Muscle layer of duodenum (tissue), 2 donors: ENCODE results near the gene TCF7L1.
"Not testable (repeated sequence)": the region's sequence is repeated elsewhere in the genome, so short reads cannot be mapped to it uniquely, and the experiment has no call there.

Experiments used
- H3K27ac ChIP-seq: one replicate; pipeline ENCODE4 v1.7.0; 2013; ENCODE audit warnings: mild to moderate bottlenecking, low read length
- H3K27me3 ChIP-seq: one replicate; pipeline ENCODE4 v1.7.0; 2013; ENCODE audit warnings: low read depth, mild to moderate bottlenecking, control low read depth, low read length
- H3K36me3 ChIP-seq, 2 donors: one replicate each; pipeline ENCODE4 v1.7.0; 2013; ENCODE audit warnings: low read length in 2 of 2, control low read depth in 1 of 2, mild to moderate bottlenecking in 1 of 2; ENCODE audit not compliant: insufficient read depth in 2 of 2, control insufficient read depth in 1 of 2
- H3K4me1 ChIP-seq, 2 donors: one replicate each; pipeline ENCODE4 v1.7.0; 2013; ENCODE audit warnings: low read length in 2 of 2, mild to moderate bottlenecking in 2 of 2, control low read depth in 1 of 2, moderate library complexity in 1 of 2; ENCODE audit not compliant: insufficient read depth in 2 of 2, control insufficient read depth in 1 of 2
- H3K4me3 ChIP-seq, 2 donors: one replicate each; pipeline ENCODE4 v1.7.0; 2013; ENCODE audit warnings: low read length in 2 of 2, low read depth in 1 of 2, mild to moderate bottlenecking in 1 of 2
- H3K9me3 ChIP-seq, 2 donors: one replicate each; pipeline ENCODE4 v1.7.0; 2013; ENCODE audit warnings: low read length in 2 of 2, control low read depth in 1 of 2, mild to moderate bottlenecking in 1 of 2; ENCODE audit not compliant: control insufficient read depth in 1 of 2
- donor health status: healthy.

Gene TCF7L1

GRCh38 chr2:85111819-85112281 lies 21.3 kb upstream of the TCF7L1 start:
- no peaks in the 10 kb centered on the region for H3K27me3 ChIP-seq

DNA sequence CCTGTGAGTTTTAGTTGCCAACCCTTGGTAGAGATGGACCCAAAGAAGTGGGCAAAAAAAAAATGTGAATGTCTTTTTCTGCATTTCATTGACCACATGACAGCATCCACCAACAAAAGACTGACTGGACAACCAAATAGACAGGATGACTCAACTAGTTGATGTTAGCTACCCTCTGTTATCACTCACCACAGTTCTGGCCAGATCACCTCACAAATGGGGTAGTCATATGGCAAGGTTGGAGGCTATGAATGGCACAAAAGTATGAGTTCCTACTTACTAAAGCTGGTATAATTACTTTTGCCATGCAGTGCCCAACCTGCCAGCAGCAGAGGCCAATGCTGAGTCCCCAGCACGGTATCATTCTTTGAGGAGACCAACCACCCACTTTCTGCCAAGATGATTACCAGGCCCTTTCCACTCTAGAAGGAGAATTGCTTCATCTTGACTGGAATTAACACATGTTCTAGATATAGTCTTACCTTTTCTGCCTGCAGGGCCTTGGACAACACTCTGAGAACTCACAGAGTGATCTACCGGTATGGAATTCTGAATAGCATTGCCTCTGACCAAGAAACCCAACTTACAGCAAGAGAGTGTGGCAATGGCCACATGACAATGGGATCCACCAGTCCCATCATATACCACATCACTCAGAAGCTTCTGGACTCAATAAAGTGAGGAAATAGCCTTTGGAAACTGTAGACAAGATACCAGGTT lies 20.1 kb upstream of the TCF7L1 start:
- Histone ChIP-seq H3K9me3 (no peaks in the 10 kb centered on the region), H3K27ac (no peak overlapping the region), H3K4me3 (no peak overlapping the region), H3K27me3 (no peaks in the 10 kb centered on the region), H3K4me1 (no peaks in the 10 kb centered on the region), H3K36me3 (no peaks in the 10 kb centered on the region)

More at GRCh38 chr2:85111819-85112281, 21.3 kb upstream of the TCF7L1 start:
- Histone ChIP-seq H3K36me3 (no peaks in the 10 kb centered on the region), H3K9me3 (no peaks in the 10 kb centered on the region), H3K4me3 (no peak overlapping the region), H3K4me1 (no peaks in the 10 kb centered on the region), H3K27ac (no peak overlapping the region)

DNA sequence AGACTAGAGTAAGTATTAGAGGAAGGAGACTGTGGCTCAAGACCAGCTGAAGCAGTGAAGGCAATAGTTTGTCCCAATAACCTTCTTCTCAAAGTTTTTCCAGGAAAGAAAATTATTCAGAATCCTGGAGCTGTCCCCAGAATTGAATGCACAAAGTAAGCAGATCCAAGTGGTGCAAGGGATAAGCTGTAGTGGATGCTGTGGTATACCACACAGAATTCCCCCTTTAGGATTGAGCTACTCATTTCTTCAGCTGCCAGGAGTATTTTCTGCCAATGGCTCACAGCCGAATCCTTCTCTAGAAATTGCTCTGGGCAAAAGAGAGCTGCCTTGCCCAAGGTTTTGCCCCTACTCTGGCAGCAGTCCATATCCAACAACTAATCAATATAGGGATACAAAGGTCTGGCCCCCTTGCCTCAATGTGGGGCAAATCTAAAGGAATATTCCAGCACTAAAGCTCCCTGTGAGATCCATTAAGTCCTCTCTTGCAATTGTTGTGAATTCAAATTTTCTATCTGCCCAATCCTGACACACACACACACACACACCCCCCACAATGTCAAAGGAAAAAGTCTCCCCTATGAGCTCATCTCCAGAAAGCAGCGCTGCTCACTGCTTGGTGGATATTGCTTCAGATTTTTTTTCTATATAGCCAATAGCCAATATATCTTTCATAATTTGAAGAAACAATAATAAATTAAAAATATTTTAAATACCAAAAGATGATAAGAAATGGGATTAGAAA lies 18.4 kb upstream of the TCF7L1 start:
- H3K36me3 ChIP-seq: no peaks in the 10 kb centered on the region
- H3K27ac ChIP-seq: no peak overlapping the region
- H3K9me3 ChIP-seq: no peaks in the 10 kb centered on the region
- no peak overlapping the region for H3K4me3 ChIP-seq
- no peaks in the 10 kb centered on the region for H3K4me1 ChIP-seq
- no peaks in the 10 kb centered on the region for H3K27me3 ChIP-seq

GRCh38 chr2:85116207-85116606 lies 17.0 kb upstream of the TCF7L1 start:
- Histone ChIP-seq H3K4me1 (no peaks in the 10 kb centered on the region), H3K9me3 (no peaks in the 10 kb centered on the region), H3K27me3 (no peaks in the 10 kb centered on the region), H3K36me3 (no peaks in the 10 kb centered on the region), H3K27ac (no peak overlapping the region), H3K4me3 (no peak overlapping the region)

- Histone ChIP-seq H3K4me1 (no peaks in the 10 kb centered on the region), H3K4me3 (no peak overlapping the region), H3K9me3 (no peaks in the 10 kb centered on the region), H3K27me3 (no peaks in the 10 kb centered on the region), H3K36me3 (no peaks in the 10 kb centered on the region), H3K27ac (no peak overlapping the region)
Observed at GRCh38 chr2:85119900-85120299, 13.3 kb upstream of the TCF7L1 start.

- H3K4me1 ChIP-seq: no peaks in the 10 kb centered on the region
Observed at GRCh38 chr2:85120363-85120762, 12.8 kb upstream of the TCF7L1 start.

DNA sequence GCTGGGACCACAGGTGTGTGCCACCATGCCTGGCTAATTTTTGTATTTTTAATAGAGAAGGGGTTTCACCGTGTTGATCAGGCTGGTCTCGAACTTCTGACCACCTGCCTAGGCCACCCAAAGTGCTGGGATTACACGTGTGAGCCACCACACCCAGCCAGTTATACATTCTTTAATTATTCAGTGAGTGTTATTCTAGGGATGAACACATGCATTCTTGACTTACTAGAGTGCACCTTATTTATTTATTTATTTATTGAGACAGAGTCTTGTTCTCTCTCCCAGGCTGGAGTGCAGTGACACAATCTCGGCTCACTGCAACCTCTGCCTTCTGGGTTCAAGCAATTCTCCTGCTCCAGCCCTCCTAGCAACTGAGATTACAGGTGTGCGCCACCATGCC lies 6.7 kb upstream of the TCF7L1 start:
- H3K4me3 ChIP-seq, H3K4me1 ChIP-seq, H3K27me3 ChIP-seq, H3K36me3 ChIP-seq, H3K9me3 ChIP-seq, H3K27ac ChIP-seq: not testable (repeated sequence)

More at GRCh38 chr2:85120363-85120762, 12.8 kb upstream of the TCF7L1 start:
- Histone ChIP-seq H3K27ac (no peak overlapping the region), H3K36me3 (no peaks in the 10 kb centered on the region), H3K27me3 (no peaks in the 10 kb centered on the region), H3K9me3 (no peaks in the 10 kb centered on the region), H3K4me3 (no peak overlapping the region)

GRCh38 chr2:85129861-85130260 lies 3.3 kb upstream of the TCF7L1 start:
- Histone ChIP-seq H3K27ac (no peak overlapping the region), H3K4me1 (peaks cover 0 to 18% of the 10 kb centered on the region in 2 donors), H3K4me3 (no peak overlapping the region), H3K9me3 (no peaks in the 10 kb centered on the region), H3K36me3 (no peaks in the 10 kb centered on the region), H3K27me3 (peaks cover 3% of the 10 kb centered on the region)

DNA sequence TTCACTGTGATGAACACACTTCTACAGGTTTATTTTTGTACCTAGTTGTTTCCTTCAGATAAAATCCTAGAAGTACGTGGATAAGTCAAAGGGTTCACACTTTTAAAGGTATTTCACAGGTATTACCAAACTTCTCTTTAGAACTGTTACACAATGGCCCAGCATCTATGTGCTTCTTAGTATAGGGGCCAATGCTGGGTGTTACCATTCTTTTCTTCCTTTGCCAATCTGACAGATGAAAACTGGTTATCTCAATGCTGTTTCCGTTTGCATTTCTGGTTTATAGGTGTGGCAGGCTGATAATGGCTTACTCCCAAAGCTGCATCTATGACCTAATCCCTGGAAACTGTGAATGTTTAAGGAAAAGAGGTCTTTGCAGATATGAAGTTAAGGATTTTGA lies 2.8 kb upstream of the TCF7L1 start:
- H3K4me3 ChIP-seq: no peak overlapping the region
- H3K4me1 ChIP-seq: peaks cover 3 to 23% of the 10 kb centered on the region in 2 donors
- no peaks in the 10 kb centered on the region for H3K36me3 ChIP-seq
- H3K27me3 ChIP-seq: peaks cover 3% of the 10 kb centered on the region
- H3K27ac ChIP-seq: no peak overlapping the region
- H3K9me3 ChIP-seq: no peaks in the 10 kb centered on the region

- peaks cover 5 to 30% of the 10 kb centered on the region in 2 donors for H3K4me1 ChIP-seq
- no peak overlapping the region for H3K27ac ChIP-seq
- H3K36me3 ChIP-seq: no peaks in the 10 kb centered on the region
- peaks cover 3% of the 10 kb centered on the region for H3K27me3 ChIP-seq
- no peak overlapping the region for H3K4me3 ChIP-seq
- no peaks in the 10 kb centered on the region for H3K9me3 ChIP-seq
Observed at GRCh38 chr2:85131116-85131515, 2.1 kb upstream of the TCF7L1 start.

GRCh38 chr2:85132397-85132796 lies 795 bp upstream of the TCF7L1 start:
- Histone ChIP-seq H3K27me3 (peaks cover 3% of the 10 kb centered on the region), H3K9me3 (no peaks in the 10 kb centered on the region), H3K4me1 (peaks cover 5 to 38% of the 10 kb centered on the region in 2 donors), H3K27ac (peak overlapping the region; percentile 34), H3K4me3 (peak overlapping the region; percentile 55 to 82), H3K36me3 (no peaks in the 10 kb centered on the region)
